Left ventricle myocardium inferior (tissue), 1 donor: Measurements from ENCODE around the gene BRICD5. TPM values are rescaled to one million over a fixed set of nuclear protein-coding genes. Genes with fewer than 3 reads are reported as not detected.

Experiments used
- DNase-seq: peaks from one replicate; pipeline ENCODE4 v3.0.0-alpha.2; 2020
- H3K27ac ChIP-seq: fragments of 200-600 bp; replicated peaks from 2 replicates; pipeline ENCODE4 v1.8.0; 2021
- H3K27me3 ChIP-seq: fragments of 200-600 bp; 2 replicates; pipeline ENCODE4 v1.8.0; 2021; ENCODE audit warnings: low read depth
- H3K36me3 ChIP-seq: fragments of 200-600 bp; 2 replicates; pipeline ENCODE4 v1.8.0; 2021
- H3K4me1 ChIP-seq: fragments of 200-600 bp; 2 replicates; pipeline ENCODE4 v1.8.0; 2021
- H3K4me3 ChIP-seq: fragments of 200-600 bp; 2 replicates; pipeline ENCODE4 v1.8.0; 2021; ENCODE audit warnings: mild to moderate bottlenecking, moderate library complexity
- H3K9me3 ChIP-seq: fragments of 200-600 bp; replicated peaks from 2 replicates; pipeline ENCODE4 v1.8.0; 2021
- intact Hi-C: fragments of 100-400 bp; cut with micrococcal nuclease; formaldehyde crosslinking; loops from one replicate; pipeline ENCODE4 v1.11.0; 2022
- total RNA-seq: library from RNA; stranded (reverse); fragmentation: NEBNext Ultra II Directional; extraction: Animal tissue kit (Norgen Biotek cat#: 25700); gene quantifications from one replicate; pipeline ENCODE4 v1.2.1, GENCODE V29; 2021
- TF ChIP-seq, protein P1 (sequence below): fragments of 200-600 bp; IDR thresholded peaks from 2 replicates; pipeline ENCODE4 v1.8.0; 2021; ENCODE audit warnings: antibody characterized with exemption, mild to moderate bottlenecking, borderline replicate concordance
- donor health status: DM: no; HTN: yes; CAD: no; lungs with severe emphysema.

BRICD5 gene
- total RNA-seq, 1 donor from 2014 or later: 10.9 TPM

DNA sequence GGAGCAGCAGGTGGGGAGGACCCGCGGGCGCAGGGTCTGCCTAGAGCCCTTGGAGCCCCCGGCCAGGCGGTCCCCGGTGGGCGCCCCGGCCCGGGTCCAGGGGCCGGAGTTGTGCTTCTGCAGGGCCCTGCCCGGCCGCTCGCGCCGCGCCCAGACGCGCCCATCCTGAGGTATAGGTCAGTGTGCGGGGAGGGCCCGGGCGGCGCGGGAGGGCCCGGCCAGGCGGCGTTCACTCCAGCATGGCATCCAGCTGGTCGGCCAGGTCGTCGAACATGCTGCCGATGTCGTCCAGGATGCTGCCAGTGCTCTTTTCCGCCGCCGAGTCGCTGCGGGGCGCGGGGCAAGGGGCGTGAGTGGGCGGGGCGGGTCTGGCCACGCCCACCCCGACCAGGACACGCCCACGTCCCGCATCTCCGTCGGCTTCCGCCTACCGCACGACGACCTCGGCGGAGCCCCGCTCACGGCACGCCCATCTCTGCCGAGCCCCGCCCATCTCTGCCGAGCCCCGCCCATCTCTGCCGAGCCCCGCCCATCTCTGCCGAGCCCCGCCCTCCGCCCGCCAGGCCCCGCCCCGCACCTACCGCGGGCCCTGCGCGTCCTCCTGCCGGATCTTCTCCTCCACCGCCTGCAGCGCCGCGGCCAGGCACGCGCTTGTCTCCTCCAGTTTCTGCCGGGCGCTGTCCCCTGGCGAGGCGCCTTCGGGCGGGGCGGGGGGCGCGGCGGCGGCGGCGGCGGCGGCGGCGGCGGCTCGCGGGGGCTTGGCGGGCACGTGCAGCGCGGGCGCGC lies 32.1 kb downstream of the BRICD5 start:
- no peak for DNase-seq
- no peak overlapping the region for H3K4me3 ChIP-seq
- no peaks in the 10 kb centered on the region for H3K4me1 ChIP-seq
- no peaks in the 10 kb centered on the region for H3K9me3 ChIP-seq
- TF ChIP-seq, protein P1, sequence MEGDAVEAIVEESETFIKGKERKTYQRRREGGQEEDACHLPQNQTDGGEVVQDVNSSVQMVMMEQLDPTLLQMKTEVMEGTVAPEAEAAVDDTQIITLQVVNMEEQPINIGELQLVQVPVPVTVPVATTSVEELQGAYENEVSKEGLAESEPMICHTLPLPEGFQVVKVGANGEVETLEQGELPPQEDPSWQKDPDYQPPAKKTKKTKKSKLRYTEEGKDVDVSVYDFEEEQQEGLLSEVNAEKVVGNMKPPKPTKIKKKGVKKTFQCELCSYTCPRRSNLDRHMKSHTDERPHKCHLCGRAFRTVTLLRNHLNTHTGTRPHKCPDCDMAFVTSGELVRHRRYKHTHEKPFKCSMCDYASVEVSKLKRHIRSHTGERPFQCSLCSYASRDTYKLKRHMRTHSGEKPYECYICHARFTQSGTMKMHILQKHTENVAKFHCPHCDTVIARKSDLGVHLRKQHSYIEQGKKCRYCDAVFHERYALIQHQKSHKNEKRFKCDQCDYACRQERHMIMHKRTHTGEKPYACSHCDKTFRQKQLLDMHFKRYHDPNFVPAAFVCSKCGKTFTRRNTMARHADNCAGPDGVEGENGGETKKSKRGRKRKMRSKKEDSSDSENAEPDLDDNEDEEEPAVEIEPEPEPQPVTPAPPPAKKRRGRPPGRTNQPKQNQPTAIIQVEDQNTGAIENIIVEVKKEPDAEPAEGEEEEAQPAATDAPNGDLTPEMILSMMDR: no peak
- H3K27me3 ChIP-seq: peaks cover 7% of the 10 kb centered on the region
- intact Hi-C loops: no loop called here
- peaks cover 45% of the 10 kb centered on the region for H3K36me3 ChIP-seq
- H3K27ac ChIP-seq: no peak overlapping the region

DNA sequence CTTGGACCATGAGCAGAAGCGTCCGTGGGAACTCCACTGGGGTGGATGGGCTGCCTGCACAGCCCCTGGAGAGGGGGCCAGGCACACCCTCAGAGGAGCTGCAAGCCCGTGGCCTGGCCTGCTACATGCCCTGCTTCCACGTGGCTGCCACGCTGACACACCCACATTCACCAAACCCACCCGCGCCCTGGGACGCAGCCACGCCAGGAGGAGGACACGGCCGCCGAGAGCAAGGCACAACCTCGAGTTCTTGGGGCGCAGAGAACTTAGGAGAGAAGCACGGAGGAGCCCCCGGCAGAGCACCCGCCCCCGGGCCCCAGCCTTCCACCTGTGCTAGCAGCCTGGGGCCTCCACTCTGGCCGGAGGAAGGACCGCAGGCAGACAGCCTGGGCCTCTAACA lies 33.1 kb downstream of the BRICD5 start:
- Histone ChIP-seq H3K27me3 (peaks cover 7% of the 10 kb centered on the region), H3K4me1 (no peaks in the 10 kb centered on the region), H3K36me3 (peaks cover 52% of the 10 kb centered on the region), H3K4me3 (no peak overlapping the region), H3K9me3 (no peaks in the 10 kb centered on the region), H3K27ac (no peak overlapping the region)
- intact Hi-C loops: no loop called here
- TF ChIP-seq, protein P1: no peak
- DNase-seq: no peak

DNA sequence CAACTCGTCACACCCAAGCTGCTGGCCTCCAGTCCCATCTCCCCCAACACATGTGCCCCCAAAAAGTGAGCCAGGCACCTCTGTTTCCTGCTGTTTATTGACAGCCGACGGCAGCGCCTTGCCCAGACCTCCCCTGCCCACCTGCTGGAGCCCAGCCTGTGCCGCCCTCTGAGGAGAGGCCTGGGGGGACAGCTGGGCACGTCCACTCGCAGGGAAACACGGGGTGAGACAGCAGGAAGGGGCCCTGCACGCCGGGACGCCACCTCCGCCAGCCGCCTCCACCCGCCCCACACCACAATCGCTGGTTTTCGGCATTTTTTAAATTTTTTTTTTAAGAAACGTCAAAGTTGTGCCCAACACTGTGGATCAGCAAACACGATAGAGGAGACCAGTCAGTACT lies 33.6 kb downstream of the BRICD5 start:
- peaks cover 54% of the 10 kb centered on the region for H3K36me3 ChIP-seq
- no peaks in the 10 kb centered on the region for H3K9me3 ChIP-seq
- TF ChIP-seq, protein P1: no peak
- H3K4me3 ChIP-seq: no peak overlapping the region
- intact Hi-C loops: no loop called here
- H3K4me1 ChIP-seq: no peaks in the 10 kb centered on the region
- peaks cover 7% of the 10 kb centered on the region for H3K27me3 ChIP-seq
- H3K27ac ChIP-seq: no peak overlapping the region
- DNase-seq: no peak

DNA sequence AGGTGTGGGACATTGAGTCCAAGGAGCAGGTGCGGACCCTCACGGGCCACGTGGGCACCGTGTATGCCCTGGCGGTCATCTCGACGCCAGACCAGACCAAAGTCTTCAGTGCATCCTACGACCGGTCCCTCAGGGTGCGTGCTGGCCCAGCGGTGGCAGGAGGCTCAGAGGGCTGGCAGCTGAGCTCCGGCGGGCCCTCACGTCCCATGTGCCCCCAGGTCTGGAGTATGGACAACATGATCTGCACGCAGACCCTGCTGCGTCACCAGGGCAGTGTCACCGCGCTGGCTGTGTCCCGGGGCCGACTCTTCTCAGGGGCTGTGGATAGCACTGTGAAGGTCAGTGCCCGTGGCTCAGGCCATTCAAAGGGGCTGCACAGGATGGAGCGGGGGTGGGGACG lies 34.6 kb downstream of the BRICD5 start:
- no peak overlapping the region for H3K27ac ChIP-seq
- H3K4me1 ChIP-seq: no peaks in the 10 kb centered on the region
- TF ChIP-seq, protein P1: no peak
- no peaks in the 10 kb centered on the region for H3K9me3 ChIP-seq
- intact Hi-C loops: no loop called here
- H3K36me3 ChIP-seq: peaks cover 65% of the 10 kb centered on the region
- DNase-seq: no peak
- no peak overlapping the region for H3K4me3 ChIP-seq
- H3K27me3 ChIP-seq: peaks cover 7% of the 10 kb centered on the region

DNA sequence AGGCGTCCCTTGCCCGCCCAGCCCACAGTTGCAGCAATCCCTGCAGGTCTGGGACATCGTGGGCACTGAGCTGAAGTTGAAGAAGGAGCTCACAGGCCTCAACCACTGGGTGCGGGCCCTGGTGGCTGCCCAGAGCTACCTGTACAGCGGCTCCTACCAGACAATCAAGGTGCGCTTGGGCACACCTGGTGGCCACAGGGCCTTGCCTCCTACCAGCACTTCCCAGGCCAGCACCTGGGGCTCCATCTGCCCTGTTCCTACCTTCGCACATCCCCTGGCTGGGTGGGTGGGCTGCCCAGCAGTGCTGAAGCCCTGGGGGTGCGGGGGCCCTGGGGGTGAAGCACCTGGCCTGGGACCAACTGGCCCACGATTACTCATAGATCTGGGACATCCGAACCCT lies 35.2 kb downstream of the BRICD5 start:
- H3K27ac ChIP-seq: no peak overlapping the region
- H3K4me3 ChIP-seq: no peak overlapping the region
- DNase-seq: no peak
- TF ChIP-seq, protein P1: no peak
- H3K36me3 ChIP-seq: peaks cover 69% of the 10 kb centered on the region
- no peaks in the 10 kb centered on the region for H3K9me3 ChIP-seq
- peaks cover 7% of the 10 kb centered on the region for H3K27me3 ChIP-seq
- H3K4me1 ChIP-seq: no peaks in the 10 kb centered on the region
- intact Hi-C loops: no loop called here
